Astrocyte (in vitro differentiated cells and primary cell): ENCODE measurements around the gene VEGFA. TPM values are rescaled to one million over a fixed set of nuclear protein-coding genes. Genes with fewer than 3 reads are reported as not detected.

Experiments used
- DNase-seq: peaks from one replicate; pipeline ENCODE4 v3.0.0-alpha.2; 2010; ENCODE audit warnings: low read depth
- FAIRE-seq: peaks from 2 replicates; lab custom pipeline; 2011; peaks lifted over from hg19 to GRCh38; lab: Jason Lieb, UNC
- H2AFZ ChIP-seq: 2 replicates; pipeline ENCODE4 v1.6.0; 2012; ENCODE audit warnings: low read depth, low read length, inconsistent platforms
- H3K27ac ChIP-seq: 2 replicates; pipeline ENCODE4 v1.5.1; 2011; ENCODE audit warnings: low read depth, low read length, inconsistent platforms
- H3K27me3 ChIP-seq: 2 replicates; pipeline ENCODE4 v1.6.0; 2011; ENCODE audit warnings: low read length, inconsistent platforms; ENCODE audit not compliant: insufficient read depth
- H3K36me3 ChIP-seq: 2 replicates; pipeline ENCODE4 v1.5.1; 2011; ENCODE audit warnings: low read length, inconsistent platforms; ENCODE audit not compliant: insufficient read depth
- H3K4me1 ChIP-seq: 2 replicates; pipeline ENCODE4 v1.5.1; 2011; ENCODE audit warnings: low read length, inconsistent platforms; ENCODE audit not compliant: insufficient read depth
- H3K4me2 ChIP-seq: 2 replicates; pipeline ENCODE4 v1.6.0; 2012; ENCODE audit warnings: low read length, inconsistent platforms
- H3K4me3 ChIP-seq: 2 replicates; pipeline ENCODE4 v1.5.1; 2011; ENCODE audit warnings: low read depth, mild to moderate bottlenecking, low read length, inconsistent platforms; ENCODE audit not compliant: insufficient read depth
- H3K79me2 ChIP-seq: 2 replicates; pipeline ENCODE4 v1.6.0; 2012; ENCODE audit warnings: mild to moderate bottlenecking, low read length, inconsistent platforms; ENCODE audit not compliant: insufficient read depth
- H3K9ac ChIP-seq: 2 replicates; pipeline ENCODE4 v1.6.0; 2012; ENCODE audit warnings: mild to moderate bottlenecking, low read length, inconsistent platforms
- H3K9me3 ChIP-seq: 2 replicates; pipeline ENCODE4 v1.5.1; 2012; ENCODE audit warnings: low read depth, mild to moderate bottlenecking, low read length, inconsistent platforms; ENCODE audit not compliant: insufficient read depth
- H4K20me1 ChIP-seq: 2 replicates; pipeline ENCODE4 v1.6.0; 2012; ENCODE audit warnings: low read length, inconsistent platforms; ENCODE audit not compliant: insufficient read depth
- H3K27ac Mint-ChIP-seq: one replicate; pipeline ENCODE4 v1.8.0; 2021; ENCODE audit warnings: mild to moderate bottlenecking, mixed read lengths; ENCODE audit not compliant: unreplicated experiment
- H3K27me3 Mint-ChIP-seq: one replicate; pipeline ENCODE4 v1.8.0; 2021; ENCODE audit warnings: low read depth, mixed read lengths; ENCODE audit not compliant: unreplicated experiment
- H3K36me3 Mint-ChIP-seq: one replicate; pipeline ENCODE4 v1.8.0; 2021; ENCODE audit warnings: low read depth, mixed read lengths; ENCODE audit not compliant: unreplicated experiment
- H3K4me1 Mint-ChIP-seq: one replicate; pipeline ENCODE4 v1.8.0; 2021; ENCODE audit warnings: low read depth, mixed read lengths; ENCODE audit not compliant: unreplicated experiment
- H3K4me3 Mint-ChIP-seq: one replicate; pipeline ENCODE4 v1.8.0; 2021; ENCODE audit warnings: mild to moderate bottlenecking, moderate library complexity, mixed read lengths; ENCODE audit not compliant: unreplicated experiment
- H3K9me3 Mint-ChIP-seq: one replicate; pipeline ENCODE4 v1.8.0; 2021; ENCODE audit warnings: mild to moderate bottlenecking, mixed read lengths; ENCODE audit not compliant: unreplicated experiment
- EZH2 ChIP-seq: IDR thresholded peaks from 2 replicates; pipeline ENCODE4 v1.6.1; 2012; ENCODE audit warnings: mild to moderate bottlenecking, low read length, inconsistent platforms; ENCODE audit not compliant: insufficient read depth
- total RNA-seq: library from RNA; stranded (reverse); gene quantifications from 2 replicates; pipeline ENCODE4 v1.2.1, GENCODE V29; 2021
- TF ChIP-seq, protein P1 (sequence below): IDR thresholded peaks from 2 replicates; pipeline ENCODE4 v1.5.1; 2011; ENCODE audit warnings: low read depth, mild to moderate bottlenecking, inconsistent platforms, low read length, moderate library complexity; ENCODE audit not compliant: insufficient read depth

The VEGFA gene
- total RNA-seq, 1 donor from 2014 or later, result 144 TPM

DNA sequence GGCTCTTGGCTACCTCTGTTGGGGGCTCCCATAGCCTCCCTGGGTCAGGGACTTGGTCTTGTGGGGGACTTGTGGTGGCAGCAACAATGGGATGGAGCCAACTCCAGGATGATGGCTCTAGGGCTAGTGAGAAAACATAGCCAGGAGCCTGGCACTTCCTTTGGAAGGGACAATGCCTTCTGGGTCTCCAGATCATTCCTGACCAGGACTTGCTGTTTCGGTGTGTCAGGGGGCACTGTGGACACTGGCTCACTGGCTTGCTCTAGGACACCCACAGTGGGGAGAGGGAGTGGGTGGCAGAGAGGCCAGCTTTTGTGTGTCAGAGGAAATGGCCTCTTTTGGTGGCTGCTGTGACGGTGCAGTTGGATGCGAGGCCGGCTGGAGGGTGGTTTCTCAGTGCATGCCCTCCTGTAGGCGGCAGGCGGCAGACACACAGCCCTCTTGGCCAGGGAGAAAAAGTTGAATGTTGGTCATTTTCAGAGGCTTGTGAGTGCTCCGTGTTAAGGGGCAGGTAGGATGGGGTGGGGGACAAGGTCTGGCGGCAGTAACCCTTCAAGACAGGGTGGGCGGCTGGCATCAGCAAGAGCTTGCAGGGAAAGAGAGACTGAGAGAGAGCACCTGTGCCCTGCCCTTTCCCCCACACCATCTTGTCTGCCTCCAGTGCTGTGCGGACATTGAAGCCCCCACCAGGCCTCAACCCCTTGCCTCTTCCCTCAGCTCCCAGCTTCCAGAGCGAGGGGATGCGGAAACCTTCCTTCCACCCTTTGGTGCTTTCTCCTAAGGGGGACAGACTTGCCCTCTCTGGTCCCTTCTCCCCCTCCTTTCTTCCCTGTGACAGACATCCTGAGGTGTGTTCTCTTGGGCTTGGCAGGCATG, 9.2 kb downstream of the VEGFA start:
- Histone ChIP-seq H4K20me1 (peaks cover 96% of the 10 kb centered on the region), H3K4me1 (peaks cover 13% of the 10 kb centered on the region), H3K79me2 (peaks cover 41% of the 10 kb centered on the region), H3K4me2 (no peak overlapping the region), H3K9ac (no peak overlapping the region), H3K27me3 (no peaks in the 10 kb centered on the region), H2AFZ (no peak overlapping the region), H3K27ac (no peak overlapping the region), H3K9me3 (no peaks in the 10 kb centered on the region), H3K4me3 (no peak overlapping the region), H3K36me3 (peaks cover 20% of the 10 kb centered on the region)
- DNase-seq (no peak), FAIRE-seq (no peak)
- TF ChIP-seq EZH2, result no peak
- TF ChIP-seq, protein P1, sequence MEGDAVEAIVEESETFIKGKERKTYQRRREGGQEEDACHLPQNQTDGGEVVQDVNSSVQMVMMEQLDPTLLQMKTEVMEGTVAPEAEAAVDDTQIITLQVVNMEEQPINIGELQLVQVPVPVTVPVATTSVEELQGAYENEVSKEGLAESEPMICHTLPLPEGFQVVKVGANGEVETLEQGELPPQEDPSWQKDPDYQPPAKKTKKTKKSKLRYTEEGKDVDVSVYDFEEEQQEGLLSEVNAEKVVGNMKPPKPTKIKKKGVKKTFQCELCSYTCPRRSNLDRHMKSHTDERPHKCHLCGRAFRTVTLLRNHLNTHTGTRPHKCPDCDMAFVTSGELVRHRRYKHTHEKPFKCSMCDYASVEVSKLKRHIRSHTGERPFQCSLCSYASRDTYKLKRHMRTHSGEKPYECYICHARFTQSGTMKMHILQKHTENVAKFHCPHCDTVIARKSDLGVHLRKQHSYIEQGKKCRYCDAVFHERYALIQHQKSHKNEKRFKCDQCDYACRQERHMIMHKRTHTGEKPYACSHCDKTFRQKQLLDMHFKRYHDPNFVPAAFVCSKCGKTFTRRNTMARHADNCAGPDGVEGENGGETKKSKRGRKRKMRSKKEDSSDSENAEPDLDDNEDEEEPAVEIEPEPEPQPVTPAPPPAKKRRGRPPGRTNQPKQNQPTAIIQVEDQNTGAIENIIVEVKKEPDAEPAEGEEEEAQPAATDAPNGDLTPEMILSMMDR, result no peak
- no peak overlapping the region for H3K27ac Mint-ChIP-seq
- H3K27me3 Mint-ChIP-seq, result no peaks in the 10 kb centered on the region
- peaks cover 20% of the 10 kb centered on the region for H3K4me1 Mint-ChIP-seq
- H3K4me3 Mint-ChIP-seq, result no peak overlapping the region
- no peaks in the 10 kb centered on the region for H3K9me3 Mint-ChIP-seq
- H3K36me3 Mint-ChIP-seq, result peaks cover 40% of the 10 kb centered on the region

DNA sequence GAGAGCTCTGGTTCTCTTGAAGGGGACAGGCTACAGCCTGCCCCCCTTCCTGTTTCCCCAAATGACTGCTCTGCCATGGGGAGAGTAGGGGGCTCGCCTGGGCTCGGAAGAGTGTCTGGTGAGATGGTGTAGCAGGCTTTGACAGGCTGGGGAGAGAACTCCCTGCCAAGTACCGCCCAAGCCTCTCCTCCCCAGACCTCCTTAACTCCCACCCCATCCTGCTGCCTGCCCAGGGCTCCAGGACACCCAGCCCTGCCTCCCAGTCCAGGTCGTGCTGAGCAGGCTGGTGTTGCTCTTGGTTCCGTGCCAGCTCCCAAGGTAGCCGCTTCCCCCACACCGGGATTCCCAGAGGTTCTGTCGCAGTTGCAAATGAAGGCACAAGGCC, 9.8 kb downstream of the VEGFA start:
- DNase-seq (no peak), FAIRE-seq (no peak)
- H3K27me3 ChIP-seq, result no peaks in the 10 kb centered on the region
- TF ChIP-seq, protein P1, result no peak
- no peak for TF ChIP-seq EZH2
- peaks cover 35% of the 10 kb centered on the region for H3K79me2 ChIP-seq
- no peak overlapping the region for H3K4me2 ChIP-seq
- H3K4me1 ChIP-seq, result peaks cover 7% of the 10 kb centered on the region
- H3K9me3 ChIP-seq, result no peaks in the 10 kb centered on the region
- peaks cover 20% of the 10 kb centered on the region for H3K36me3 ChIP-seq
- no peak overlapping the region for H3K4me3 ChIP-seq
- H3K27ac Mint-ChIP-seq, result no peak overlapping the region
- H3K36me3 Mint-ChIP-seq, result peaks cover 45% of the 10 kb centered on the region
- no peak overlapping the region for H3K27ac ChIP-seq
- peaks cover 15% of the 10 kb centered on the region for H3K4me1 Mint-ChIP-seq
- H3K4me3 Mint-ChIP-seq, result no peak overlapping the region
- H3K9me3 Mint-ChIP-seq, result no peaks in the 10 kb centered on the region
- H3K9ac ChIP-seq, result no peak overlapping the region
- H4K20me1 ChIP-seq, result peaks cover 91% of the 10 kb centered on the region
- no peaks in the 10 kb centered on the region for H3K27me3 Mint-ChIP-seq
- H2AFZ ChIP-seq, result no peak overlapping the region

DNA sequence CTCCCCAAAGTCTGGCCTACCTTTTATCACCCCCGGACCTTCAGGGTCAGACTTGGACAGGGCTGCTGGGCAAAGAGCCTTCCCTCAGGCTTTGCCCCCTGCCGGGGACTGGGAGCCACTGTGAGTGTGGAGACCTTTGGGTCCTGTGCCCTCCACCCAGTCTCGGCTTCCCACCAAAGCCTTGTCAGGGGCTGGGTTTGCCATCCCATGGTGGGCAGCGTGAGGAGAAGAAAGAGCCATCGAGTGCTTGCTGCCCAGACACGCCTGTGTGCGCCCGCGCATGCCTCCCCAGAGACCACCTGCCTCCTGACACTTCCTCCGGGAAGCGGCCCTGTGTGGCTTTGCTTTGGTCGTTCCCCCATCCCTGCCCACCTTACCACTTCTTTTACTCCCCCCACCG, 10.3 kb downstream of the VEGFA start:
- H4K20me1 ChIP-seq, result peaks cover 91% of the 10 kb centered on the region
- FAIRE-seq (no peak), DNase-seq (no peak)
- peaks cover 47% of the 10 kb centered on the region for H3K36me3 Mint-ChIP-seq
- H3K27ac Mint-ChIP-seq, result no peak overlapping the region
- TF ChIP-seq, protein P1, result no peak
- TF ChIP-seq EZH2, result no peak
- H3K4me2 ChIP-seq, result no peak overlapping the region
- peaks cover 25% of the 10 kb centered on the region for H3K36me3 ChIP-seq
- H3K4me1 ChIP-seq, result peaks cover 3% of the 10 kb centered on the region
- no peak overlapping the region for H3K27ac ChIP-seq
- no peak overlapping the region for H3K4me3 ChIP-seq
- no peaks in the 10 kb centered on the region for H3K9me3 ChIP-seq
- H3K79me2 ChIP-seq, result peaks cover 30% of the 10 kb centered on the region
- no peak overlapping the region for H3K9ac ChIP-seq
- H3K27me3 ChIP-seq, result no peaks in the 10 kb centered on the region
- H3K9me3 Mint-ChIP-seq, result no peaks in the 10 kb centered on the region
- no peak overlapping the region for H2AFZ ChIP-seq
- no peaks in the 10 kb centered on the region for H3K27me3 Mint-ChIP-seq
- no peak overlapping the region for H3K4me3 Mint-ChIP-seq
- peaks cover 11% of the 10 kb centered on the region for H3K4me1 Mint-ChIP-seq
